GM12891 (cell line): ENCODE results near the gene MEGF6.

Source experiments
- DNase-seq: peaks from one replicate; pipeline ENCODE4 v3.0.0; 2011; ENCODE audit warnings: low spot score; ENCODE audit not compliant: insufficient read length
- FAIRE-seq: peaks from 2 replicates; lab custom pipeline; 2011; peaks lifted over from hg19 to GRCh38; lab: Jason Lieb, UNC
- PAX5 ChIP-seq: IDR thresholded peaks from 2 replicates; pipeline ENCODE4 v1.6.1; 2011; ENCODE audit warnings: low read length, moderate library complexity, mild to moderate bottlenecking; ENCODE audit not compliant: insufficient read depth, severe bottlenecking
- POLR2A ChIP-seq: IDR thresholded peaks from 2 replicates; pipeline ENCODE4 v1.6.1; 2011; ENCODE audit warnings: low read depth, low read length, control low read depth
- POLR2AphosphoS5 ChIP-seq: IDR thresholded peaks from 2 replicates; pipeline ENCODE4 v1.6.1; 2011; ENCODE audit warnings: low read depth, low read length, control low read depth
- POU2F2 ChIP-seq: IDR thresholded peaks from 2 replicates; pipeline ENCODE4 v1.6.1; 2011; ENCODE audit warnings: low read depth, mild to moderate bottlenecking, control low read depth, low read length, moderate library complexity
- SPI1 ChIP-seq: IDR thresholded peaks from 2 replicates; pipeline ENCODE4 v1.6.1; 2011; ENCODE audit warnings: low read depth, low read length, control low read depth
- TAF1 ChIP-seq: IDR thresholded peaks from 2 replicates; pipeline ENCODE4 v1.6.1; 2011; ENCODE audit warnings: low read depth, low read length, control low read depth

The MEGF6 gene

GRCh38 chr1:3472088-3472850 is 139.0 kb downstream of the MEGF6 start:
- TF ChIP-seq SPI1 (no peak), POLR2A (no peak), POLR2AphosphoS5 (no peak), PAX5 (no peak), POU2F2 (no peak), TAF1 (no peak)
- FAIRE-seq (no peak), DNase-seq (no peak)

GRCh38 chr1:3471356-3472087 is 139.8 kb downstream of the MEGF6 start:
- no peak for TF ChIP-seq PAX5
- no peak for TF ChIP-seq POU2F2
- no peak for TF ChIP-seq POLR2A
- no peak for TF ChIP-seq TAF1
- no peak for TF ChIP-seq POLR2AphosphoS5
- TF ChIP-seq SPI1, result no peak
- FAIRE-seq (no peak), DNase-seq (no peak)

GRCh38 chr1:3470650-3471355 is 140.5 kb downstream of the MEGF6 start:
- DNase-seq (no peak), FAIRE-seq (no peak)
- TF ChIP-seq POU2F2 (no peak), SPI1 (no peak), POLR2A (no peak), PAX5 (no peak), POLR2AphosphoS5 (no peak), TAF1 (no peak)

GRCh38 chr1:3469849-3470649 is 141.3 kb downstream of the MEGF6 start:
- TF ChIP-seq POU2F2, result no peak
- TF ChIP-seq POLR2A, result no peak
- TF ChIP-seq SPI1, result no peak
- no peak for TF ChIP-seq TAF1
- no peak for TF ChIP-seq PAX5
- no peak for TF ChIP-seq POLR2AphosphoS5
- DNase-seq (no peak), FAIRE-seq (no peak)

GRCh38 chr1:3469104-3469848 is 142.0 kb downstream of the MEGF6 start:
- no peak for DNase-seq
- FAIRE-seq, result no peak
- TF ChIP-seq SPI1 (no peak), PAX5 (no peak), POLR2AphosphoS5 (no peak), POLR2A (no peak), POU2F2 (no peak), TAF1 (no peak)

GRCh38 chr1:3468236-3469103 is 142.8 kb downstream of the MEGF6 start:
- DNase-seq (no peak), FAIRE-seq (no peak)
- TF ChIP-seq TAF1 (no peak), POLR2A (no peak), SPI1 (no peak), POLR2AphosphoS5 (no peak), POU2F2 (no peak), PAX5 (no peak)
